Ishikawa (cell line): ENCODE measurements around the gene FGF4.

Source experiments
- CEBPB ChIP-seq: IDR thresholded peaks from 2 replicates; pipeline ENCODE4 v1.6.1; 2012
- CREB1 ChIP-seq: IDR thresholded peaks from 2 replicates; pipeline ENCODE4 v1.6.1; 2012; ENCODE audit warnings: low read depth
- EGR1 ChIP-seq: IDR thresholded peaks from 2 replicates; pipeline ENCODE4 v1.6.1; 2012
- EP300 ChIP-seq: IDR thresholded peaks from 2 replicates; pipeline ENCODE4 v1.6.1; 2012; ENCODE audit warnings: borderline replicate concordance
- FOXM1 ChIP-seq: IDR thresholded peaks from 2 replicates; pipeline ENCODE4 v1.6.1; 2012; ENCODE audit warnings: low read depth, borderline replicate concordance
- NFIC ChIP-seq: IDR thresholded peaks from 2 replicates; pipeline ENCODE4 v1.6.1; 2012
- RAD21 ChIP-seq: IDR thresholded peaks from 2 replicates; pipeline ENCODE4 v1.6.1; 2012; ENCODE audit warnings: low read depth
- TAF1 ChIP-seq: IDR thresholded peaks from 2 replicates; pipeline ENCODE4 v1.6.1; 2012; ENCODE audit warnings: low read depth, mild to moderate bottlenecking
- TCF12 ChIP-seq: IDR thresholded peaks from 2 replicates; pipeline ENCODE4 v1.6.1; 2012; ENCODE audit warnings: low read depth
- TEAD4 ChIP-seq: IDR thresholded peaks from 2 replicates; pipeline ENCODE4 v1.6.1; 2012
- YY1 ChIP-seq: IDR thresholded peaks from 2 replicates; pipeline ENCODE4 v1.6.1; 2012; ENCODE audit warnings: low read depth
- ZBTB7A ChIP-seq: IDR thresholded peaks from 2 replicates; pipeline ENCODE4 v1.6.1; 2012; ENCODE audit warnings: low read depth
- TF ChIP-seq, protein P1 (sequence below): IDR thresholded peaks from 2 replicates; pipeline ENCODE4 v1.6.1; 2012; ENCODE audit warnings: low read depth, mild to moderate bottlenecking
- TF ChIP-seq, protein P2 (sequence below): IDR thresholded peaks from 2 replicates; pipeline ENCODE4 v1.6.1; 2012
- TF ChIP-seq, protein P3 (sequence below): IDR thresholded peaks from 2 replicates; pipeline ENCODE4 v1.6.1; 2012

The FGF4 gene, protein sequence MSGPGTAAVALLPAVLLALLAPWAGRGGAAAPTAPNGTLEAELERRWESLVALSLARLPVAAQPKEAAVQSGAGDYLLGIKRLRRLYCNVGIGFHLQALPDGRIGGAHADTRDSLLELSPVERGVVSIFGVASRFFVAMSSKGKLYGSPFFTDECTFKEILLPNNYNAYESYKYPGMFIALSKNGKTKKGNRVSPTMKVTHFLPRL

DNA sequence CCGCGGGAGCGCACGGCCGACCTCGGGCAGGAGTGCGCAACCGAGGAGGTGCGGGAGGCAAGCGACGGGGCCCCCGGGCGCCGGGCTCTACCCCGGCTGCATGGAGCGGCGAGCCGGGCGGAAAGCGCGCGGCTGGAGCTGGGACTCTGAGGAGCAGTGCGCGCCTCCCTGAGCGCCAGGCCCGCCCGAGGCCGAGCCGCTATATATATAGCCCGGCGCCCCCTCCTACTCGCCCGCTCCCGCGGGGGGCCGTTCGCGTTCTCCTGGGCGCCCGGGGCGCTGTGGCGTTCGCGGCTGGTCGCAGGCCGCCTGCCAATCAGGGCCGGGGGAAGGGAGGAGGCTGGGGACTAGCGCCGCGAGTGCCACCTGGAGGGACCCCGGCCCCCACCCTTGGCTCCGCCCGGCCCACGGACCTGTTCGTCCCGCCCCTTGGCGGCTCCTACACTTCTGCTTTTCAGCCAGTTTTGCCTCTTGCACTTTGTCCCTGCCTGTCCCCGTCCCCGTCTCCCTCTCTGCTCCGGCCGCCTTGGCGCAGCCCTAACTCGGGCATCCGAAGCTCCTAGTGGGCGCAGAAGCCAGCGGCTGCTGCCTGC lies at the start of gene FGF4:
Gene FGF4, minus strand, starts transcription at position 179 of the 593 bp plus-strand sequence. CDS start 257 bp downstream, outside the sequence.
- TF ChIP-seq, protein P1, sequence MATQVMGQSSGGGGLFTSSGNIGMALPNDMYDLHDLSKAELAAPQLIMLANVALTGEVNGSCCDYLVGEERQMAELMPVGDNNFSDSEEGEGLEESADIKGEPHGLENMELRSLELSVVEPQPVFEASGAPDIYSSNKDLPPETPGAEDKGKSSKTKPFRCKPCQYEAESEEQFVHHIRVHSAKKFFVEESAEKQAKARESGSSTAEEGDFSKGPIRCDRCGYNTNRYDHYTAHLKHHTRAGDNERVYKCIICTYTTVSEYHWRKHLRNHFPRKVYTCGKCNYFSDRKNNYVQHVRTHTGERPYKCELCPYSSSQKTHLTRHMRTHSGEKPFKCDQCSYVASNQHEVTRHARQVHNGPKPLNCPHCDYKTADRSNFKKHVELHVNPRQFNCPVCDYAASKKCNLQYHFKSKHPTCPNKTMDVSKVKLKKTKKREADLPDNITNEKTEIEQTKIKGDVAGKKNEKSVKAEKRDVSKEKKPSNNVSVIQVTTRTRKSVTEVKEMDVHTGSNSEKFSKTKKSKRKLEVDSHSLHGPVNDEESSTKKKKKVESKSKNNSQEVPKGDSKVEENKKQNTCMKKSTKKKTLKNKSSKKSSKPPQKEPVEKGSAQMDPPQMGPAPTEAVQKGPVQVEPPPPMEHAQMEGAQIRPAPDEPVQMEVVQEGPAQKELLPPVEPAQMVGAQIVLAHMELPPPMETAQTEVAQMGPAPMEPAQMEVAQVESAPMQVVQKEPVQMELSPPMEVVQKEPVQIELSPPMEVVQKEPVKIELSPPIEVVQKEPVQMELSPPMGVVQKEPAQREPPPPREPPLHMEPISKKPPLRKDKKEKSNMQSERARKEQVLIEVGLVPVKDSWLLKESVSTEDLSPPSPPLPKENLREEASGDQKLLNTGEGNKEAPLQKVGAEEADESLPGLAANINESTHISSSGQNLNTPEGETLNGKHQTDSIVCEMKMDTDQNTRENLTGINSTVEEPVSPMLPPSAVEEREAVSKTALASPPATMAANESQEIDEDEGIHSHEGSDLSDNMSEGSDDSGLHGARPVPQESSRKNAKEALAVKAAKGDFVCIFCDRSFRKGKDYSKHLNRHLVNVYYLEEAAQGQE: no peak
- TF ChIP-seq RAD21 (no peak), EP300 (no peak), EGR1 (no peak), FOXM1 (no peak), CEBPB (no peak), TAF1 (no peak), NFIC (no peak), TEAD4 (no peak), YY1 (no peak), CREB1 (no peak), ZBTB7A (no peak; the same call in 1 of the 2 replicates), TCF12 (no peak)
- TF ChIP-seq, protein P2, sequence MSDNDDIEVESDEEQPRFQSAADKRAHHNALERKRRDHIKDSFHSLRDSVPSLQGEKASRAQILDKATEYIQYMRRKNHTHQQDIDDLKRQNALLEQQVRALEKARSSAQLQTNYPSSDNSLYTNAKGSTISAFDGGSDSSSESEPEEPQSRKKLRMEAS: no peak

DNA sequence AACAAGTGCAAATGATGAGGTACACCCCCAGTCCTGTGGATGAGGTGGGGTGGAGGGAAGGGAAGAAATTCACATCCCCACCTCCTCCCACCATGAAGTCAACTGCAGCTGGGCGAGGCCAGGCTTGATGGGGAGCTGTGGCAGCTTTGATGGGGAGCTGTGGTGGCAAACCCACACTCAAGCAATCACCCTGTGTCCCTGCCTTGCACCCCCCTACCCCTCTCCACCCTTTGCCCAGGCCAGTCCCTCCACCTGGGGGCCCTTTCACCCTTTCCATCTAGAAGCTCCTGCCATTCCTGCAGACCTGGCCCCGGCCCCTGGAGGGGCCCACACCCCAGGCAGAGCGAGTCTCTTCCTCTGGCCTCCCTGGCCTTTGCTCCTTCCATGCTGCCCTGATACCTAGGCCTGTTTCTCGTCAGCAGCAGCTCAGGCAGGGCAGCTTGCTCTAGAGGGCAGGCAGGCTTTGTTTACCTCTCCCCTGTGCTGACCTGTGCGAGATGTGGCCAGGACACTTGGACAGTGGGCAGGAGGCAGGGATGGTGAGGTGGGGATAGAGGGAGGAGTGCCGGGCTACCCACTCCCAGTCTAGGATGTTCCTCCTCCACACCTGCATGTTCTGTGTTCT lies 48.6 kb upstream of the FGF4 start:
- TF ChIP-seq ZBTB7A (no peak), CREB1 (no peak), RAD21 (no peak), YY1 (no peak), EP300 (no peak), TCF12 (no peak), FOXM1 (no peak), CEBPB (no peak), TAF1 (no peak), TEAD4 (no peak), NFIC (no peak)
- TF ChIP-seq, protein P3, sequence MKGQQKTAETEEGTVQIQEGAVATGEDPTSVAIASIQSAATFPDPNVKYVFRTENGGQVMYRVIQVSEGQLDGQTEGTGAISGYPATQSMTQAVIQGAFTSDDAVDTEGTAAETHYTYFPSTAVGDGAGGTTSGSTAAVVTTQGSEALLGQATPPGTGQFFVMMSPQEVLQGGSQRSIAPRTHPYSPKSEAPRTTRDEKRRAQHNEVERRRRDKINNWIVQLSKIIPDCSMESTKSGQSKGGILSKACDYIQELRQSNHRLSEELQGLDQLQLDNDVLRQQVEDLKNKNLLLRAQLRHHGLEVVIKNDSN: no peak
- TF ChIP-seq, protein P1: no peak
- TF ChIP-seq, protein P2: no peak

DNA sequence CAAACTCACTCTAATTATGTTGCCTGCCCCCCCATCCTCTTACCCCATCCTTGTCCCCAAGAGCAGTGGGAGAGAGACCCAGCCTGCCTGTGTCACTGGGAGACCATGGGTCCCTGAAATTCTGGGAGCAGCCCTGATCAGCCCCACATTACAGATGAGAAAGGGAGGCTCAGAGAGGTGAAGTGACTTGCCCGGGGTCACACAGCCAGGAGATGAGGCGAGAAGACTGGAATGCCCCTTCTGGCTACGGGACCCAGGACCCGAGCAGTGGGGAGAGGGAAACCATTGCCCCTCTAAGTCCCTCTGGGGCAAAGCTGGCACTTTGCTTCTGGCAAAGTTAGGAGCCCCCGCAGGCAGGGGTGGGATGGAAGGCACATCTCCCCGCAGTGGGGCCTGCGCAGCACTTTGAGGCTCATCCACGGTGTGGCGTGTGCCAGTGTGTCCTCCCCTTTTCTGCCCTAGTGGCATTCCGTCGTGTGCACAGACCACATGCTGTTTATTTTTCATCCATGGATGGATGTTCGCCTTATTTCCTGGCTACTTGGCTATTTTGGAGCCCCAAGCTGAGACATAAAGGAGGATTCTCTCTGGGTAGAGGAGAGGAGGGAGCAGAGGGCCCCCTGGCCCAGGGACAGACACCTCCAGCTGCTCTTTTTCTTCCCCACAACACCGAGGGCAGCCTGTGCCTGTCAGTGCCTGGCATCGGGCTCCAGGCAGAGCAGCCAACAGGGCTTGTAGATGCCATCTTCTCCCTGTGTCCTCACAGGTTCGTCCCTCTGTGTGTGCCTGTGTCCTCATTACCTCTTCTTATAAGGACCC lies 47.7 kb upstream of the FGF4 start:
- TF ChIP-seq, protein P2: no peak
- TF ChIP-seq CEBPB (no peak), TEAD4 (no peak), YY1 (no peak), RAD21 (no peak)
- TF ChIP-seq, protein P3: no peak

DNA sequence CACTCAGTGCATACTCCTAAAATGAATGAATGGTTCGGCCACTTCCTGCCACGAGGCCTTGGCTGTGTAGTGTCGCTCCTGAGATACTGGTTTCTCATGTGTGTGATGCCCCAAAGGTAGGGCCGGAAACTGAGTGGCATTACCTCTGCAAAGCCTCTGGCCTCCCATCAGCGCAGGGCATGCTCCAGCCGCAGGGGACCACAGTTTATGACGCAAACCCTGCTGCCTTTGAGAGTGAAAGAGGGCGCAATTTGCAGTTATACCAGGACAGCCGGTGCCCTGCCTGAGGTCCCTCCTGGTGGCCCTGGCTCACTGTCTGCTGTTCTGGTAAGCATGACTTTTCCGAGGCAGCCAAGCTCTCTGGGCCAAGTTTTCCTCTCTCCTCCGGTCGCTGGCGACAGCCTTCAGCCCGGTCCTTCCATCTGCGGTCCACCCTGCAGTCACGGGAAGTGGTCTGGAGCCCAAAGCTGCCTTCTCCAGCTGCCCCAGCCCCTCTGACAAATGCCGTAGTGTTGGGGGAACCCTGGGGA lies 46.4 kb upstream of the FGF4 start:
- TF ChIP-seq RAD21: no peak
- TF ChIP-seq, protein P3: no peak
- no peak for TF ChIP-seq CEBPB
- no peak for TF ChIP-seq YY1

DNA sequence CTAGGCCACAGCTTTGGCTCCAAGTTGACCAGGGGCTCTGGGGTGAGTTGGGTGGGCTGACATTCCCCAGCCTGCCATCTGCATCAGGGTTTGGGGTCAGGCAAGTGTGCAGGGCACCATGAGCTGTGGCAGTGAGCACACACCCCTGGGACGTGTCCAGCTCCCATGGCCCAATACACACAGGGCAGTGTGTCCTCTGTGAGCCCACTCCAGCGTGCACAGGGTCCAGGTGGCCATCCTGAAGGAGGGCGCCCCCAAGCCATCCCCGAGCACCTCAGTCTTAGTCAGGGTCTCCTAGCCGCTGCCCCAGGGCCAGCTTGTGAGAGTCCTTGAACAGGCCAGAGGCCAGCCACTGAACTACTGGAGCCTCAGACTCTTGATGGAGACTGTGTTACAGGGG lies 45.3 kb upstream of the FGF4 start:
- TF ChIP-seq NFIC (no peak), FOXM1 (no peak)
